ENCODE results near the gene ANKRD30A.
"Not testable (repeated sequence)": the region's sequence is repeated elsewhere in the genome, so short reads cannot be mapped to it uniquely, and the experiment has no call there.

The ANKRD30A gene, protein sequence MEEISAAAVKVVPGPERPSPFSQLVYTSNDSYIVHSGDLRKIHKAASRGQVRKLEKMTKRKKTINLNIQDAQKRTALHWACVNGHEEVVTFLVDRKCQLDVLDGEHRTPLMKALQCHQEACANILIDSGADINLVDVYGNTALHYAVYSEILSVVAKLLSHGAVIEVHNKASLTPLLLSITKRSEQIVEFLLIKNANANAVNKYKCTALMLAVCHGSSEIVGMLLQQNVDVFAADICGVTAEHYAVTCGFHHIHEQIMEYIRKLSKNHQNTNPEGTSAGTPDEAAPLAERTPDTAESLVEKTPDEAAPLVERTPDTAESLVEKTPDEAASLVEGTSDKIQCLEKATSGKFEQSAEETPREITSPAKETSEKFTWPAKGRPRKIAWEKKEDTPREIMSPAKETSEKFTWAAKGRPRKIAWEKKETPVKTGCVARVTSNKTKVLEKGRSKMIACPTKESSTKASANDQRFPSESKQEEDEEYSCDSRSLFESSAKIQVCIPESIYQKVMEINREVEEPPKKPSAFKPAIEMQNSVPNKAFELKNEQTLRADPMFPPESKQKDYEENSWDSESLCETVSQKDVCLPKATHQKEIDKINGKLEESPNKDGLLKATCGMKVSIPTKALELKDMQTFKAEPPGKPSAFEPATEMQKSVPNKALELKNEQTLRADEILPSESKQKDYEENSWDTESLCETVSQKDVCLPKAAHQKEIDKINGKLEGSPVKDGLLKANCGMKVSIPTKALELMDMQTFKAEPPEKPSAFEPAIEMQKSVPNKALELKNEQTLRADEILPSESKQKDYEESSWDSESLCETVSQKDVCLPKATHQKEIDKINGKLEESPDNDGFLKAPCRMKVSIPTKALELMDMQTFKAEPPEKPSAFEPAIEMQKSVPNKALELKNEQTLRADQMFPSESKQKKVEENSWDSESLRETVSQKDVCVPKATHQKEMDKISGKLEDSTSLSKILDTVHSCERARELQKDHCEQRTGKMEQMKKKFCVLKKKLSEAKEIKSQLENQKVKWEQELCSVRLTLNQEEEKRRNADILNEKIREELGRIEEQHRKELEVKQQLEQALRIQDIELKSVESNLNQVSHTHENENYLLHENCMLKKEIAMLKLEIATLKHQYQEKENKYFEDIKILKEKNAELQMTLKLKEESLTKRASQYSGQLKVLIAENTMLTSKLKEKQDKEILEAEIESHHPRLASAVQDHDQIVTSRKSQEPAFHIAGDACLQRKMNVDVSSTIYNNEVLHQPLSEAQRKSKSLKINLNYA (N-terminal part only)

GRCh38 chr10:37125191-37125732 is at the start of gene ANKRD30A:
TSS of gene ANKRD30A (plus strand) at chr10:37125598. CDS start at chr10:37125788, 190 bp downstream.
- DNase-seq: no peak

- not testable (repeated sequence) for DNase-seq
Observed at GRCh38 chr10:37076083-37076482, 49.3 kb upstream of the ANKRD30A start.

DNA sequence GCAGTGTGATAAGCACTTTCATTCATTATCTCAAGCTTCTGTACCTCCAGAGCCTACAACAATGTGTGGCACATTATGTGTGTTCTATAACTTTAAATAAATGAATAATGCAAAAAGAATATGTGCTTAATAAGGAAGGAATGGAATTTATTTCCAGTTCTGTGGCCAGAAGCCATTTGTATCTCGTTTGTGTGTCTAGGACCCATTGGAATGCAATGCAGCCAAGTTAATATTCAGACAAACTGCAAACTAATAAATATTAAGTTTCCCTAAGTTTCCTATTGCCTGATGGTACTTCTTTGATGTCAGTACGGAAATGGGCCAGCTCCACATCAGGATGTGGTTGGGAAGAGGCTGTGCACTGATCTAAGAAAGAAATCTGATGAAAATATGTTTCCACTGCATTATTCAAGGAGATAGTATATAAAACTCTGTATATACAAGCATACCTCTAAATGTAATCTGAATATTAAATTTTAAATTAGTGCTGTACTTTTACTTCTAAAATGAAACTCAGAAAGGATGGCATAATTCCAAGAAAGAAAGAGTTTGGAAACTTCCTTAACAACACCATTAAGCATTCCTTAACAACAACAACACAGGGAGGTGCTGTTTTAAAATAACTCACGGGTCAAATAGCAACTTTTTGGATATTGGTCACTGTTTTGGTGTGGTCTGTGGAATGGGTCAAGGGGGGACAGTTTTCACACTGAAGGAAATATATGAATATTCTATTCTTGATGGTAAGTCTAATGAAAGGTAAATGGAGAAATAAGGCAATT is 29.4 kb upstream of the ANKRD30A start:
- no peak for DNase-seq

DNA sequence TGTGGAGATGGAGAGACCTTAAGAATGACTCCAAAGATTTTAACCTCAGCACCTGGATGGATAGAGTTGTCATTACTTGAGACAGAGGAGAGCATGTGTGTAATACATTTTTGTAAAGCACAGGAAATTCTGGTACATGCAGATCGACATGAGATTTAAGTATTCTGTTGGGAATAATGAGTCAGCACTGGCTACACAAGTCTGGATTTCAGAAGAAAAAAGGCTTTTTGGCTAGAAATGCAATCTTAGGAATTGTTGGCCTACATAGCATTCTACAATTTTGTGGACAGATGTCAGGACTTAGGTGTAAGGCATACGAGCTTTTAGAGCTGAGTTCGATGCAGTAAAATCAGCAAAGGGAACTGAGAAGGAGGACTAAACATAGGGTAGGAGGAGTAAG is 24.1 kb upstream of the ANKRD30A start:
- DNase-seq: no peak

DNA sequence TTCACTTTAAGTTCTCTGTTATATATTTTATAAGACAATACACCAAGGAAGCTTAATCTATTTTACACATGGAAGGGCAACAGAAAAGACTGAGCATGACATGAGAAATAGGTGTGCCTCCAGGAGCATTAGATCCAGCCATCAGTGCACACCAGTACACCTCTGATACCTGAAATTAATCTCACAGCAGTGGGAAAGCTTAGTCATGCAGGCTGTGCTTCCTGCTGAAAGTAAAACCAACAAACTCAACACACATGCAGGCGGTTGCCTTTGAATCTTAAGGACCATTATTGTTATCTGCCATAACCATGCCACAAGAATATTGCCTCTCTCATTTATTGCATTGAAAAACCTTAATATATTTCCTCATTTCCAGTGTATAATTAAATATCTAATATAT is 16.4 kb upstream of the ANKRD30A start:
- DNase-seq: no peak

DNA sequence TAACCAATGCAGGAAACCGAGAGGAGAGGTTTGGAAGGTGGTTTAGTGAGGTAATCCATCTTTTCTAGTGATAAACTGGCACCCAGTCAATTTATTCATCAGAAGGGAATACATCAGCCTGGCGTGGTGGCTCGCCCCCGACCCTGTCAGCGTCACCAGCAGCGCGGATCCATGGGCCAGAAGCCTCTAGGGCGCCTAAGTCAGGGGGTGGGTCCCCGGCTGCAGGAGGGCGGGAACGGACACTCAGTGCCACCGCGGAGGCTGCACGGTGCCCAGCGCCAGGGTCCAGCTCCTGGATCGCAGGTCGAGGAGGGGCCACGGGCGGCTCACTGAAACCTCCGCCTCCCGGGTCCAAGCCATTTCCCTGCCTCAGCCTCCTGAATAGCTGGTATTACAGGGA is 866 bp upstream of the ANKRD30A start:
- no peak for DNase-seq

GRCh38 chr10:37125921-37126320 is 523 bp downstream of the ANKRD30A start:
- no peak for DNase-seq

DNA sequence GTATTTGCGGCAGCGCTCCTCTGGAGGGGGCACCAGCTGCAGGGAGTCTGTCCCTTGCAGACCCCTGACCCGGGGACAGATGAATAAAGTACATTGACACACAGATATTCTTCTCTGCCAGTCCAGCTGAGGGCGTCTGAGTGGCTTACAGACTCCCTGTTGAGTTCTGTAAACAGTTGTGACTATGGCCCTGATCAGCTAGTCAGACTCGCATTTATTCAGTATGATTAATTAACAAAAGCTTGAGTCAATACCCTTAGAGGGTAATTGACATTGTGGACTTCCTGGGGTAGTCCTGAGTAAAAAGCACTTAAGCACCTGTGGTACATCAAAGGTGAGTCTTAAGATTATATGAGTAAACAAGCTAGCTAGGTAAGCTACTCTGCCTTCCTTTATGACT is 21.0 kb downstream of the ANKRD30A start:
- no peak for DNase-seq

DNA sequence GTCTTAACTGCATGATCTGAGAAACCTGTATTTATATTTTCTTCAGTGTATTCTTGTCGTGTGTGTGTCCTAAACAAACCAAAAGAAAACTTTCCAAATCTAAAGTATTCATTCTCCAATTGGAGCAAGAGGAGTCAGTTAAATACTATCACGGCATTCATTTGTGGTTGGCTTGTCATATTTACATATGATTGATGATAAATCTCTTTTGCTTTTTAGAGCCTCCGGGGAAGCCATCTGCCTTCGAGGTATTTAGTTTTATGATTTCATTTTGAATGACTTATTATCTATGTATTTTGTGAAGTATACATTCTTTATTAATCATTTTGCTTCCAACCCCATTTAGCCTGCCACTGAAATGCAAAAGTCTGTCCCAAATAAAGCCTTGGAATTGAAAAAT is 37.0 kb downstream of the ANKRD30A start:
- not testable (repeated sequence) for DNase-seq

GRCh38 chr10:37171945-37172344 is 46.5 kb downstream of the ANKRD30A start:
- not testable (repeated sequence) for DNase-seq

GRCh38 chr10:37178296-37178695 is 52.9 kb downstream of the ANKRD30A start:
- not testable (repeated sequence) for DNase-seq

GRCh38 chr10:37182719-37183118 is 57.3 kb downstream of the ANKRD30A start:
- DNase-seq: not testable (repeated sequence)

DNA sequence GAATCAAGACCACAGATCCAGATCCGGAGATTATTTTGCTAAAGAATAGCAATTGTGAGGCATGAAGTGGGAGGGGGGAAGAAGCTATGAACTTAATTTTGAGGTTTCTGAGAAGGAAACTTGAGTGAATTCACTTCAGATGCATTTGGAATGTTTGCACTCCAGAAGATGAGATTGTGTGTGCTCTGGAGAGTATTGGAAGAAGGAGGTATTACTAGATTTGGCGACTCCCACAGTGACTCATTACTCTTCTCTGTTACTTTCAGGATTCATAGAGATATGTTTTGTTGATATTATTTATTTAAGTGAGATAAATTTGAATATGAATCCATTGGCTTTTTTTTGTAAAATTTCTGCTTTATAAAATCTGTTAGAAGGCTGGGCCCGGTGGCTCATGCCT is 80.7 kb downstream of the ANKRD30A start:
- DNase-seq: no peak

DNA sequence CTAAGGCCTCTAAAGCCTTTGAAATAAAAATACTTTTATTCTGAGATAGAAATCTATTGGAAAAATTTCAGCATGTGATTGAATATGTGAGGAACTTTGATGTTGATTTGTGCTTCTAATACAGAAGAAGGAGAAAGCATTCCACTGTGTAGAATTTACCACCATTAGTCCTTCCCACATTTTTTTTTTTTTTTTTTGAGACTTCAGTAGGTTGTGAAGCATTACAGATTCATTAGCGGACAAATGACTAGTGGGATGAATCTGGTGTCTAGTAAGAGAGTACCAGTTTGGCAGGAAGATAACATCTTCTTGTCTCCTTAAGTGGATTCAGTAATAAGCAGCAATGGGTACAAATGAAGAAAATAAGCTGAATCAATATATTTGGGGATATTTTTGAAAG is 95.5 kb downstream of the ANKRD30A start:
- DNase-seq: no peak

DNA sequence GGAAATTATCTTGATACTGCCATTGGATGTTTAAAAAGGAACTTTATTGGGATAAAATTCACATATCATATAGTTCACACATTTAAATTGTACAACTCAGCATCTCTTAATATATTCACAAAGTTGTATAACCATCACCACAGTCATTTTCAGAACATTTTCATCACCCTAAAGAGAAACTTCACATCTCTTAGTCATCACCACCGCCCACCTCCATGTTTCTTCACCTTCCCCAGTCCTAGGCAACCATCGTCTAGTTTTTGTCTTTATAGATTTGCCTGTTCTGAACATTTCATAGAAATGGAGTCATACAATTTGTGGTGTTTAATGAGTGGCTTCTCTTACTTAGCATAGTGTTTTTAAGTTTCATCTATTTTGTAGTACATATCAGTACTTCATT is 96.6 kb downstream of the ANKRD30A start:
- no peak for DNase-seq

DNA sequence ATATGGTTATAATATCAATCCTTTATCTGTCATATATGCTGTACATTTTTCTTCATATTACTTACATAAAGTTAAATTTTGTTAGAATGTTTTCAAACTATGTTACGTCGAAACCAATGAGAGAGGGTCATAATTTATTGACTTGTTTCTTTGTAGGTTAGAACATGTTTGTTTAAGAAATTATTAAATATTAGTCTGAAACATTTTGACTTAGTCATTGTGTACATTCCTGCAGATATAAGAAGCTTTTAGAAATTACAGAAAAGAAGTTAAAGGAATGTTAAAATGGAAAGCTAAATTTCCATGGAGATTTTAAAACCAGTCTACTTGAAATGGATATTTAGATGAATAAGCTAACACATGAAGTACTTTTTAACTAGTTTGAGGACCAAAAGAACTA is 99.8 kb downstream of the ANKRD30A start:
- DNase-seq: no peak

- DNase-seq: no peak
Observed at GRCh38 chr10:37226524-37226923, 101.1 kb downstream of the ANKRD30A start.

GRCh38 chr10:37234692-37235091 is 109.3 kb downstream of the ANKRD30A start:
- DNase-seq: no peak

GRCh38 chr10:37236093-37236492 is 110.7 kb downstream of the ANKRD30A start:
- no peak for DNase-seq

- no peak for DNase-seq
Observed at GRCh38 chr10:37240223-37240622, 114.8 kb downstream of the ANKRD30A start.

DNA sequence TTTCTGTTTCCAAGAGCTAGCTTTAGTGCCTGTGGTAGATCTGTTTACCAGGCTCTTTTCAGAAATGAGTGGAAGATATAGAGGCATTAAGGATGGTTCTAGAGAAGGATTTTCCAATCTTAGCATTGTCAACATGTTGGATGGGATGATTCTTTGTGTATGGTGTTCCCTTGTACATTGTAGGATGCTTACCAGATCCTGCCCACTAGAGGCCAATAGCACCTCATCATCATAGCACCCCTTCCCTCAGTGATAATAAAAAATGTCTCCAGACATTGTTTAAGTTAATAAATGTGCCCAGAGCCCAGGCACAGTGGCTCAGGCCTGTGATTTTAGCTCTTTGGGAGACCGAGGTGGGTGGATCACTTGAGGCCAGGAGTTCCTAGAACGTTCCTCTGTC is 121.2 kb downstream of the ANKRD30A start:
- DNase-seq: no peak

GRCh38 chr10:37255837-37256236 is 130.4 kb downstream of the ANKRD30A start:
- DNase-seq: not testable (repeated sequence)
